Measurements from ENCODE around the gene FBXL19. TPM values are rescaled to one million over a fixed set of nuclear protein-coding genes. Genes with fewer than 3 reads are reported as not detected.
A peak's percentile ranks its signal among the peaks of the same experiment; 100 is the strongest.

The FBXL19 gene
- total RNA-seq, 1 donor from 2014 or later: 56.4 TPM

DNA sequence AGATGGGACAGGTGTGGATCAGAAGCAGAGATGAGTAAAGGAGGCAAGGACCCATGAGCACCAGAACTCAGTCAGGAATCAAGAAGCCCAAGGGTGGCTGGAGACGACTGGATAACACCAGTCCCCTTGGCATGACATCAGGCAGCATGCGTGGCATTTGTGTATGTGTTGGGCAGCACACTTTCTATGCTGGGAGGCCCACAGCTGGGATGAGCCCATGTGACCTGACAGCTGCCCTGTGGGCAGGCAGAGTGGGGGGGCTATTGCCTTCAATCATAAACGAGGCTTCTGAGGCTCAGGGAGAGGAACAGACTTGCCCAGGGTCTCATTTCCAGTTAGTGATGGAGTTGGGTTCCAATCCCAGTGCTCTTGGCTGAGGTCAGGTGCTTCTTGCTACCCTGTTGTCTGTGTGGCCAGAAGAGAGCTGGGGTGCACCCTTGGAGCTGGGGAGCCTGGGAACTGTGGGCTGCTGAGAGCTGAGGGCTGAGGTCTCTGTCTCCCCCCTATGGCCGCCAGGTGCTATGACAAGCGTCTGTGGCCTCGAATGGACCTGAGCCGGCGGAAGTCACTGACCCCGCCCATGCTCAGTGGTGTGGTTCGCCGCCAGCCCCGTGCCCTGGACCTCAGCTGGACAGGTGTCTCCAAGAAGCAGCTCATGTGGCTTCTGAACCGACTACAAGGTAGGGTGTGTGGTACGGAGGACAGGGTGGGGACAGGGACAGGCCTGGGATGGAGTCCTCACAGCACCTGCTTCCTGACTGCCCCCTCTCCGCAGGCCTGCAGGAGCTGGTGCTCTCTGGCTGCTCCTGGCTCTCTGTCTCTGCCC, 18.4 kb downstream of the FBXL19 start:
- H3K27ac Mint-ChIP-seq: no peak overlapping the region
- peak; percentile 59 for TF ChIP-seq CTCF (IDR thresholded peaks at IDR 0.05; ENCODE audit: unreplicated experiment)
- no peak overlapping the region for H3K4me3 Mint-ChIP-seq
- no peaks in the 10 kb centered on the region for H3K9me3 Mint-ChIP-seq
- no peak for DNase-seq (ENCODE audit: low spot score in 2 of 2, unreplicated experiment in 2 of 2)
- H3K27me3 Mint-ChIP-seq (ENCODE audit: low read depth): no peaks in the 10 kb centered on the region
- peaks cover 2% of the 10 kb centered on the region for H3K4me1 Mint-ChIP-seq
- H3K36me3 Mint-ChIP-seq: peaks cover 45% of the 10 kb centered on the region

DNA sequence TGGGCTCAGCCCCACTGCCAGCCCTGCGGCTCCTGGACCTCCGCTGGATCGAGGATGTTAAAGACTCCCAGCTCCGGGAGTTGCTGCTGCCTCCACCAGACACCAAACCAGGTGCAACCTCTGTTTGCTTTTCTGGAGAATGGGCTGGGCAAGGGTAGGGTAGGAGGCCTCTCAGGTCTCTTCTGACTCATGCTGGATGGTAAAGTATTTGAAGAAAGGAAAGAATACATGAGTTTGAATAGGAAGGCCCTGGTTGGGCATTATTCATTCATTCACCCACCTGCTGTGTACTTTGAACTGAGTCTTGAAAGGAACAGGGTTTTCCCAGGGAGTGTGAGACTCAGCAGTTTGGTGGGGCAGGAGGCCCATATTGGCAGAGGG, 19.0 kb downstream of the FBXL19 start:
- no peak overlapping the region for H3K27ac Mint-ChIP-seq
- H3K27me3 Mint-ChIP-seq (ENCODE audit: low read depth): no peaks in the 10 kb centered on the region
- no peaks in the 10 kb centered on the region for H3K9me3 Mint-ChIP-seq
- TF ChIP-seq CTCF (IDR thresholded peaks at IDR 0.05; ENCODE audit: unreplicated experiment): no peak
- H3K4me3 Mint-ChIP-seq: no peak overlapping the region
- no peak for DNase-seq (ENCODE audit: low spot score in 2 of 2, unreplicated experiment in 2 of 2)
- peaks cover 2% of the 10 kb centered on the region for H3K4me1 Mint-ChIP-seq
- peaks cover 40% of the 10 kb centered on the region for H3K36me3 Mint-ChIP-seq

DNA sequence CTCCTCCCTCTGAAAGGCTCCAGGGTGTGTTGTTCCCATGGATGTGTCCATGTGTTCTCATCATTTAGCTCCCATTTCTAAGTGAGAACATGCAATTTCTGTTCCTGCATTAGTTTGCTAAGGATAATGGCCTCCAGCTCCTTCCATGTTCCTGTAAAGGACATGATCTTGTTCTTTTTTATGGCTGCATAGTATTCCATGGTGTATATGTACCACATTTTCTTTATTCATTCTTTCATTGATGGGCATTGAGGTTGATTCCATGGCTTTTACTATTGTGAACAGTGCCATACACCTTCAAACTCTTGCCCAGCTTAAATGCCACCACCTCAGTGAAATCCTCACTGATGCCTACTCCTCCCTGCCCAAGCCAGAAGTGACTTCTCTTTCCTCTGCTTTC, 21.0 kb downstream of the FBXL19 start:
- TF ChIP-seq CTCF (IDR thresholded peaks at IDR 0.05; ENCODE audit: unreplicated experiment): no peak
- H3K36me3 Mint-ChIP-seq: peaks cover 35% of the 10 kb centered on the region
- DNase-seq (ENCODE audit: low spot score in 2 of 2, unreplicated experiment in 2 of 2): no peak
- no peak overlapping the region for H3K27ac Mint-ChIP-seq
- H3K4me3 Mint-ChIP-seq: no peak overlapping the region
- no peaks in the 10 kb centered on the region for H3K27me3 Mint-ChIP-seq (ENCODE audit: low read depth)
- peaks cover 4% of the 10 kb centered on the region for H3K4me1 Mint-ChIP-seq
- H3K9me3 Mint-ChIP-seq: no peaks in the 10 kb centered on the region

DNA sequence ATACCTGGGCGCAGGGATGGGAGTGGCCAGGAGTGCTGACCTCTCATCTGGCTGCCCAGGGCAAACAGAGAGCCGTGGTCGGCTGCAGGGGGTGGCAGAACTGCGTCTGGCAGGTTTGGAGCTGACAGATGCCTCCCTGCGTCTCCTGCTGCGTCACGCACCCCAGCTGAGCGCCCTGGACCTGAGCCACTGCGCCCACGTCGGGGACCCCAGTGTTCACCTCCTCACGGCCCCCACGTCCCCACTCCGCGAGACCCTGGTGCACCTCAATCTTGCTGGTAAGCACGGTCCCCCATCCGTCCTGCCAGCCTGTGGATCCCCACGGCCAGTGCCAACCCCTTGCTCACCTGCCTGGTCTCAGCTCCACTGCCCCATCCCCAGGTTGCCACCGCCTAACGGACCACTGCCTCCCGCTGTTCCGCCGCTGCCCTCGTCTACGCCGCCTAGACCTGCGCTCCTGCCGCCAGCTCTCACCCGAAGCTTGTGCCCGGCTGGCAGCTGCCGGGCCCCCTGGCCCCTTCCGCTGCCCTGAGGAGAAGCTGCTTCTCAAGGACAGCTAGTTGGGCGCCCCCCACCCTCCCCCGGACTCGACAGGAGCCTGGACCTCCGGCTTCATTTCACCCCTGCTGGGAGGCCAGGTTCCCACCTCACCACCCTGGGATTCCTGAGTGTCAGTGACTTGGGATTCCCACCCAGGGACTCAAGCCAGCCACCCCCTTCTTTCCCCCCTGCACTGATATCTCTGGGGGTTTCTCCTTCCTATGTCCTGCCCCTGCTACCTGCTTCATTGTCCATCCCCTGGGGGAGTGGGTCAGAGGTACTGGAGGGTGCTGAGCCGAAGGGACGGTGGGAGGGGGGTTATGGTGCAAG, 23.5 kb downstream of the FBXL19 start:
- Mint-ChIP-seq H3K36me3 (peaks cover 24% of the 10 kb centered on the region), H3K27me3 (ENCODE audit: low read depth) (no peaks in the 10 kb centered on the region), H3K4me1 (peaks cover 16% of the 10 kb centered on the region), H3K9me3 (no peaks in the 10 kb centered on the region), H3K27ac (peak overlapping the region; percentile 67), H3K4me3 (no peak overlapping the region)
- TF ChIP-seq CTCF (IDR thresholded peaks at IDR 0.05; ENCODE audit: unreplicated experiment): no peak
- DNase-seq (ENCODE audit: low spot score in 2 of 2, unreplicated experiment in 2 of 2): no peak

DNA sequence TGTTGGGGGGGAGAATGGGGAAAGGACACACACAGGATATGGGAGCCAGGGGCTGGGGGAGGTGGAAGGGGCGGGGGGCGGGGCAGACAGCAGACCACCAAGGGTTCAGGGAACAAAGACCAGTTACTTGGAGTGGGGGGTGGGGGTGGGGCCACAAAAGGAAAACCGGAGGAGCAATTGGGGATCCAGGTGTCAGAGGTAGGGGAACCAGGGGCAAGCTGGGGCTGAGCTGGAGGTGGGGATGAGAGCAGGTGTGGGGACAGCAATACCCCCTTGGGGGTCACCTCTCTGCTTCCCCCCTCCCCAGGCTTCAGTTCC, 24.1 kb downstream of the FBXL19 start:
- peaks cover 23% of the 10 kb centered on the region for H3K36me3 Mint-ChIP-seq
- no peak overlapping the region for H3K4me3 Mint-ChIP-seq
- no peaks in the 10 kb centered on the region for H3K27me3 Mint-ChIP-seq (ENCODE audit: low read depth)
- no peak for TF ChIP-seq CTCF (IDR thresholded peaks at IDR 0.05; ENCODE audit: unreplicated experiment)
- peaks cover 16% of the 10 kb centered on the region for H3K4me1 Mint-ChIP-seq
- peak overlapping the region; percentile 96 for H3K27ac Mint-ChIP-seq
- no peaks in the 10 kb centered on the region for H3K9me3 Mint-ChIP-seq
- DNase-seq (ENCODE audit: low spot score in 2 of 2, unreplicated experiment in 2 of 2): no peak
